ENCODE measurements around the gene CELF5. TPM values are rescaled to one million over a fixed set of nuclear protein-coding genes. Genes with fewer than 3 reads are reported as not detected.
"Not testable (repeated sequence)": the region's sequence is repeated elsewhere in the genome, so short reads cannot be mapped to it uniquely, and the experiment has no call there.

The CELF5 gene
- polyA plus RNA-seq, 12 donors: 0.04 to 8.5 (median 0.35) TPM; not detected in 1

- DNase-seq: no peak
Measured at GRCh38 chr19:3320853-3321252, 96.4 kb downstream of the CELF5 start.

DNA sequence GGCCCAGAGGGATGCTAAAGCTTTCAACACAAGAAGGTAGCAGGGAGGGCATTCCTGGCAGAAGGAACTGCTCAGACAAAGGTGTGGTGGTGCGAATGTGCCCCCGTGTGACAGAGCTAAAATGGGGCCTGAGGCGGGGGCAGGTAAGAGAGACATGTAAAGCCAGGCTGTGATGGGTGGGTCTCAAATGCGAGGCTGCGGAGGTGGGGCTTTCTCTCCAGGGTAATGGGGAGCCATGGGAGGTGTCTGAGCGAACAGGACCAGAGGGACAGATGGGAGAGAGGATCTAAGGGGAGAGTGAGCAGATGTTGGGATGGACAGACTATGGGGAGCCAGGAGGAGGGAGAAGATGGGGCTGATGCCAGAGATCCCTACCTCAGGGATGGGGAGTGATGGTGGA, 97.2 kb downstream of the CELF5 start:
- no peak for DNase-seq

DNA sequence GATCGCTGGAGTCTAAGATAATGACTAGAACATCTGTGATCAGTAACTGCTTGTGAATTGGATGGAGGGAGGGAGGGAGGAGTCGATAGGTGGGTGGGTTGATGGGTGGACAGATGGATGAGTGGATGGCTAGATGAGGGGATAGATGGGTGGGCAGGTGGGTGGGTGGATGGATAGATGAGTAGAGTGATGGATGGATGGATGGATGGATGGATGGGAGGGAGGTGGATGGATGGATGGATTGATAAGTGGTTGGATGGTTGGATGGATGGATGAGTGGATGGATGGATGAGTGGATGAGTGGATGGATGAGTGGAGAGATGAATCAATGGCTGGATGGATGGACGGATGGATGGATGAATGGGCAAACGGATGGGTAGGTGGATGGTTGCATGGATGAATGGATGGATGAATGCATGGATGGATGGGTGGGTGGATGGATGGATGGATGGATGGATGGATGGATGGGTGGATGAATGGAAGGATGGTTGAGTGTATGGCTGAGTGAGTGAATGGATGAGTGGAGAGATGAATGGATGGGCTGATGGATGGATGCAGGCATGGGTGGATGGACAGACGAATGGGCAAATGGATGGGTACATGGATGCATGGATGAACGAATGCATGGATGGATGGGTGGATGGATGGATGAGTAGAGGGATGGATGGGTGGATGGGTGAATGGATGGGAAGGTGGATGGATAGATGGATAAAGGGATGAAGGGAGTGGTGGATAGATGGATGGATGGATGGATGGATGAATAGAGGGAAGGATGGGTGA, 97.9 kb downstream of the CELF5 start:
- no peak for DNase-seq

- DNase-seq: no peak
Measured at GRCh38 chr19:3323026-3323425, 98.6 kb downstream of the CELF5 start.

- DNase-seq: no peak
Measured at GRCh38 chr19:3323658-3324057, 99.2 kb downstream of the CELF5 start.

DNA sequence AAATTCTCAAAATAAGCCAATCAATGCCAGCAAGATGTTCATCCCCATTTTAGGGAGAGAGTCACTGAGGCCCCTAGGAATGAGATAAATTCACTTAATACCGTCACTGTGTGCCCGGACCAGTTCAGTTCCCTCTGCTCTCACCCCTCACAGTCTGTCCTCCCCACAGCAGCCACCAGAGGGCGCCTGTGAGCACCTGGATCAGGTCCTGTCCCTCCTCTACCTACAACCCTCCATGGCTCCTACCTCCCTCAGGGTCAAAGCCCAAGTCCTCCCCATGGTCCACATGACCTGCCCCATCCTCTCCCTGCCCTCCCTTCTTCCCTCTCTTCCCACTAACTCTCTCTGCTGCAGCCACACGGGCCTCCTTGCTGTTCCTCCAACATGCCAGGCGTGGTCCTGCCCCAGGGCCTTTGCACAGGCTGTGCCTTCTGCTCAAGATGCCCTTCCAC, 100.0 kb downstream of the CELF5 start:
- no peak for DNase-seq

DNA sequence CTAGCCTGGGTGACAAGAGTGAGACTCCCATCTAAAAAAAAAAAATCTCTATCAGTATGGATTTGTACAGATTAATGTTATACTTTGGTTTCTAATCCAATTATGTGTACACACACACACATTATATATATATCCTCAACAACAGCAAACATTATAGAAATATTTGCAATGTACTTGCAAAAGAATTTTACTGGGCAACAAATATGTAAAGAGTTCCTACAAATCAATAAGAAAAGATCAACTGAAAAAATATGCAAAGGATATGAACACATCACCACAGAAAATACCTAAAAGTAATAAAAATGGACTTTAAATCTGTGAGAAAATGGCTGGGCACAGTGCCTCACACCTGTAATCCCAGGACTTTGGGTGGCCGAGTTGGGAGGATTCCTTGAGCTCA, 101.0 kb downstream of the CELF5 start:
- no peak for DNase-seq

GRCh38 chr19:3328743-3329142, 104.3 kb downstream of the CELF5 start:
- no peak for DNase-seq

- DNase-seq: no peak
Measured at GRCh38 chr19:3330047-3330446, 105.6 kb downstream of the CELF5 start.

DNA sequence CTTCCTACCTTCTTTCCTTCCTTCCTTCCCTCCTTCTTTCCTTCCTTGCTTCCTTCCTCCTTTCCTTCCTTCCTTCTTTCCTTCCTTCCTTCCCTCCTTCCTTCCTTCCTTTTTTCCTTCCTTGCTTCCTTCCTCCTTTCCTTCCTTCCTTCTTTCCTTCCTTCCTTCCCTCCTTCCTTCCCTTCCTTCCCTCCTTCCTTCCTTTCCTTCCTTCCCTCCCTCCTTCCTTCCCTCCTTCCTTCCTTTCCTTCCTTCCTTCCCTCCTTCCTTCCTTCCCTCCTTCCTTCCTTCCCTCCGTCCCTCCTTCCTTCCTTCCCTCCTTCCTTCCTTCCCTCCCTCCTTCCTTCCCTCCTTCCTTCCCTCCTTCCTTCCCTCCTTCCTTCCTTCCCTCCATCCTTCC, 107.8 kb downstream of the CELF5 start:
- not testable (repeated sequence) for DNase-seq

- no peak for DNase-seq
Measured at GRCh38 chr19:3333020-3333583, 108.6 kb downstream of the CELF5 start.

DNA sequence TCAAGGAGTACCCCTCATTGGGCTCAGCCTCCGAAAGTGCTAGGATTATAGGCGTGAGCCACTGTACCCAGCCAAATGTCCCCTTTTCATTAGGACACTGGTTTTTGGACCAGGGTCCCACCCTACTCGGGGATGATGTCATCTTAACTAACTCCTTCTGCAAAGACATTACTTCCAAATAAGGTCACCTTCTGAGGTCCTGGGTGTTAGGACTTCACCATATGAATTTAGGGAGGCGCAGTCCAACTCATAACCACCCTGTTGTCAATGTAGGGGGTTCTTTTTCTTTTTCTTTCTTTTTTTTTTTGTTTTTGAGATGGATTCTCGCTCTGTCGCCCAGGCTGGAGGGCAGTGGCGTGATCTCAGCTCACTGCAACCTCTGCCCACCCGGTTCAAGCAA, 109.2 kb downstream of the CELF5 start:
- DNase-seq: no peak

- not testable (repeated sequence) for DNase-seq
Measured at GRCh38 chr19:3334749-3335430, 110.4 kb downstream of the CELF5 start.

DNA sequence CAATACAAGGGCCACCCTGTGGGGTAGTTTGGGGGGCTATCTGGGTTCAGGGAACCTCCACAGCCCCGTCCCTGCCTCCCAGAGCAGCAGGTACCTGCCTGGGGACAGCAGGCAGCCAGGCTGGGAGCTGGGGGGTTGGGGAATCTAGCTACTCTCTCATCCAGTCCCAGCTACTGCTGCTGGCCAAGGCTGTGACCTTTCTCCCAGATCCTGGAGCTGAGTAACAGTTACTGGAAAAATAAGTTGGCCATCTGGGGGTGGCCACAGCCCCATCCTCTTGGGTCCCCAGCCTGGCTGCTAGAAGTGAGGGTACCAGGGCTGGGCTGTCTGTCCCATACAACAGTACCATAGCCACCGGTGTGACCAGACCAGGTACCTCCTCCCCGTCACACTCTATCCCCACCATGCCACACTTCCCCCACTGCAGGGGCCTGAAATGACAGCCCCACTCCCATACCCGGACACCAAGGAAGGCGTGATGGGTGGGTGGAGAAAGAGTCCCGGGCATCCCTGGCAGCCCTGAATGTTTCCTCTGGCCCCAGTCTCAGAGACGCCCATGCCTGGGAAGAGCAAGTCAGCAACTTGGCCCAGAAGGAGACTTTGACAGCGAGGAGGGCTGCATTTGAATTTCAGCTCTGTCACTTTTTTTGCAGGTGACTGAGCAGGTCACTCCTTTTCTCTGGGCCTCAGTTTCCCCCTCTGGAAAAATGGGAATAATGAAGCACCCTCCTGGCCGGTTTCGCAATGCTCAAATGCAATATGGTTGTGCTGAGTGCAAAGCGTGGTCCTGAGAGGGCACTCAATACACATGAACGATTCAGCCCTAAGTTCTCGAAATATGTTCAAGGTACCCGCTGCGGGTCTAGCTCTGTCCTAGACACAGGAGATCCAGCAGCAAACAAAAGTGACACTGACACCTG, 111.2 kb downstream of the CELF5 start:
- no peak for DNase-seq

- no peak for DNase-seq
Measured at GRCh38 chr19:3336351-3336679, 111.9 kb downstream of the CELF5 start.

- no peak for DNase-seq
Measured at GRCh38 chr19:3336680-3337523, 112.4 kb downstream of the CELF5 start.

GRCh38 chr19:3338541-3339181, 114.2 kb downstream of the CELF5 start:
- no peak for DNase-seq

DNA sequence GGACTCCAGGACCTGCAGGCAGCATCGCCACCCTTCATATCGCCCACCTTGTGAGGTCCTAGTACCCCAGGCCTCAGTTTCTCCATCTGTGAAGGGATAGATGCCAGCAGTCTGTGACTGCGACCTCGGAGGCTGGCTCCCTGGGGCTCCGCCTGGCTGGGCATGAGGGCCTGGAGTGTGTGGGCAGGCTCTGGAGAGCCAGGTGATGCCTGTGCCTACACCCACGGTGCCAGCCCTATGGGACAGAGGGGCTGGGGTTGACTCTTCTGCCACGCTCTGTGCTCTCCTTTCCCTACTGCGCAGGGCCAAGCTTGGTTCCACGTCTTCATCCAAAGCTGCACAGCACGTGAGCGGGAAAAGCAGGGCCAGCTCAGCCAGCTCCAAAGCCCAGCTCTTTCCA, 115.9 kb downstream of the CELF5 start:
- DNase-seq: no peak

- DNase-seq: no peak
Measured at GRCh38 chr19:3342246-3342645, 117.8 kb downstream of the CELF5 start.

- not testable (repeated sequence) for DNase-seq
Measured at GRCh38 chr19:3342962-3343361, 118.5 kb downstream of the CELF5 start.

Data from muscle of arm (tissue), 12 donors.